Keratinocyte (primary cell): ENCODE data around the gene DEXI.

Source experiments
- EZH2 ChIP-seq: IDR thresholded peaks from one replicate; pipeline ENCODE4 v1.6.1; 2012; ENCODE audit warnings: inconsistent platforms, mild to moderate bottlenecking, low read length, moderate library complexity
- TF ChIP-seq, protein P1 (sequence below), 3 experiments: IDR thresholded peaks in 1 of 3; conservative IDR thresholded peaks in 1 of 3; optimal IDR thresholded peaks in 1 of 3; 2 replicates in 2 of 3; 3 replicates in 1 of 3; pipeline versions ENCODE3 to v1.5.1; 2011; ENCODE audit warnings: low read length in 3 of 3, mild to moderate bottlenecking in 3 of 3, moderate library complexity in 2 of 3, control low read depth in 1 of 3, inconsistent platforms in 1 of 3; ENCODE audit not compliant: insufficient read depth in 2 of 3; ENCODE audit errors: extremely low read depth in 1 of 3

DNA sequence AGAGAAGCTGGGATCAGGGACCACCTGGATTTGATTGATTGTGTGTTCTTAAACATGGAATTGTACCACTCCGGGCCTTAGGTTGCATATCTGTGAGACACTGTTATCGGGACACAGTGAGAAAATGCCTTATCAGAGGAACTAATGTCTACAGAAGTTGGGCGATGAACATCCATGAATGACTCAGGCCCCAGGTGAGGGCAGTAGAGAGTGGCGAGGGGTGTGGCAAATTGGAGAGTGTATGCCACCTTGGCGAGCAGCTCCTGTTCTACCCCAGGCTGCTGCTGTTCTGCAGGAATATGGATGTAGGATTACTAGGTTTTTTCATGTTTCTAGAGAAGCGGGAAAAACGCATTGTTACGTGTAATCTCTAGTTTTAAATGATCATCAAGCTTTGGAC lies 40.9 kb upstream of the DEXI start:
- TF ChIP-seq, protein P1, sequence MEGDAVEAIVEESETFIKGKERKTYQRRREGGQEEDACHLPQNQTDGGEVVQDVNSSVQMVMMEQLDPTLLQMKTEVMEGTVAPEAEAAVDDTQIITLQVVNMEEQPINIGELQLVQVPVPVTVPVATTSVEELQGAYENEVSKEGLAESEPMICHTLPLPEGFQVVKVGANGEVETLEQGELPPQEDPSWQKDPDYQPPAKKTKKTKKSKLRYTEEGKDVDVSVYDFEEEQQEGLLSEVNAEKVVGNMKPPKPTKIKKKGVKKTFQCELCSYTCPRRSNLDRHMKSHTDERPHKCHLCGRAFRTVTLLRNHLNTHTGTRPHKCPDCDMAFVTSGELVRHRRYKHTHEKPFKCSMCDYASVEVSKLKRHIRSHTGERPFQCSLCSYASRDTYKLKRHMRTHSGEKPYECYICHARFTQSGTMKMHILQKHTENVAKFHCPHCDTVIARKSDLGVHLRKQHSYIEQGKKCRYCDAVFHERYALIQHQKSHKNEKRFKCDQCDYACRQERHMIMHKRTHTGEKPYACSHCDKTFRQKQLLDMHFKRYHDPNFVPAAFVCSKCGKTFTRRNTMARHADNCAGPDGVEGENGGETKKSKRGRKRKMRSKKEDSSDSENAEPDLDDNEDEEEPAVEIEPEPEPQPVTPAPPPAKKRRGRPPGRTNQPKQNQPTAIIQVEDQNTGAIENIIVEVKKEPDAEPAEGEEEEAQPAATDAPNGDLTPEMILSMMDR (optimal IDR thresholded peaks at IDR 0.05 in 1 of 3, IDR thresholded peaks at IDR 0.05 in 1 of 3, conservative IDR thresholded peaks at IDR 0.05 in 1 of 3; ENCODE audit: extremely low read depth in 1 of 3, insufficient read depth in 2 of 3, low read length in 3 of 3) = peak; percentile 52 to 80 (median 70)
- TF ChIP-seq EZH2 = no peak
